Small intestine (tissue), 7 donors: ENCODE measurements around the gene CAMTA2. TPM values are rescaled to one million over a fixed set of nuclear protein-coding genes. Genes with fewer than 3 reads are reported as not detected.

Experiments
- DNase-seq, 2 donors: peaks; one replicate each; pipeline versions ENCODE4 v3.0.0 to v3.0.0-alpha.2; 2013
- FAIRE-seq: peaks from 2 replicates; lab custom pipeline; 2012; peaks lifted over from hg19 to GRCh38; lab: Jason Lieb, UNC
- H3K27ac ChIP-seq, 3 donors: one replicate each; pipeline ENCODE4 v1.5.1; 2013; ENCODE audit warnings: low read length in 2 of 3, mild to moderate bottlenecking in 2 of 3, control low read depth in 1 of 3, inconsistent platforms in 1 of 3, low read depth in 1 of 3, moderate library complexity in 1 of 3
- H3K27me3 ChIP-seq, 3 donors: one replicate each; pipeline ENCODE4 v1.6.1; 2013; ENCODE audit warnings: low read length in 3 of 3, inconsistent platforms in 1 of 3; ENCODE audit not compliant: control insufficient read depth in 3 of 3, insufficient read depth in 3 of 3
- H3K36me3 ChIP-seq, 3 donors: one replicate each; pipeline ENCODE4 v1.6.1; 2013; ENCODE audit warnings: low read length in 3 of 3, inconsistent platforms in 1 of 3, low read depth in 1 of 3, mild to moderate bottlenecking in 1 of 3, moderate library complexity in 1 of 3; ENCODE audit not compliant: control insufficient read depth in 3 of 3, insufficient read depth in 2 of 3
- H3K4me1 ChIP-seq, 3 donors: one replicate each; pipeline ENCODE4 v1.6.1; 2013; ENCODE audit warnings: low read length in 2 of 3, inconsistent platforms in 1 of 3, low read depth in 1 of 3, mild to moderate bottlenecking in 1 of 3, moderate library complexity in 1 of 3; ENCODE audit not compliant: control insufficient read depth in 3 of 3, insufficient read depth in 2 of 3
- H3K4me3 ChIP-seq, 3 donors: one replicate each; pipeline ENCODE4 v1.5.1; 2013; ENCODE audit warnings: low read length in 3 of 3, control low read depth in 1 of 3, inconsistent platforms in 1 of 3, low read depth in 1 of 3, mild to moderate bottlenecking in 1 of 3, moderate library complexity in 1 of 3
- H3K9me3 ChIP-seq, 2 donors: one replicate each; pipeline ENCODE4 v1.6.1; 2013; ENCODE audit warnings: low read depth in 1 of 2, low read length in 1 of 2; ENCODE audit not compliant: control insufficient read depth in 2 of 2, insufficient read depth in 1 of 2
- WGBS, 3 donors: extraction: QIAGEN DNeasy Blood & Tissue Kit; methylation state at CpG; one replicate each; pipeline ENCODE4 v1.1.7; 2013; 5-methylcytosine and 5-hydroxymethylcytosine counted together
- polyA plus RNA-seq, 4 donors: library from polyadenylated mRNA; stranded (reverse) in 3 of 4; unstranded in 1 of 4; fragments of 200-250 nt in 3 of 4; fragments of 120-200 nt in 1 of 4; gene quantifications; one replicate each; pipeline versions ENCODE4 v1.2.1 to v1.2.3, GENCODE V29; 2013
- donor health status: healthy with polysubstance abuse.
- donor health status: control.
- donor health status: control.
- donor health status: Bipolar disorder and iron deficiency.
- donor health status: healthy.

CAMTA2 gene
- polyA plus RNA-seq, 4 donors = 34.1 to 93.7 (median 58.6) TPM

- Histone ChIP-seq H3K4me3 (peak overlapping the region in 1 of 3 donors; percentile 87), H3K27me3 (no peaks in the 10 kb centered on the region), H3K36me3 (peaks cover 0 to 51% (median 24%) of the 10 kb centered on the region in 3 donors), H3K4me1 (peaks cover 4 to 34% (median 17%) of the 10 kb centered on the region in 3 donors), H3K27ac (peak overlapping the region; percentile 37 to 86 (median 86)), H3K9me3 (no peaks in the 10 kb centered on the region)
- WGBS, 3 donors = 17 to 29% (median 18%) methylated on average over 7 of the region's 7 CpGs
- FAIRE-seq (no peak), DNase-seq (peak; percentile 71 to 92)
These were observed 42.1 kb downstream of the CAMTA2 start for GRCh38 chr17:4945176-4945943.

- 43 to 58% (median 48%) methylated on average over 8 of the region's 8 CpGs for WGBS, 3 donors
- Histone ChIP-seq H3K36me3 (peaks cover 0 to 51% (median 24%) of the 10 kb centered on the region in 3 donors), H3K4me3 (peak overlapping the region in 1 of 3 donors; percentile 5), H3K4me1 (peaks cover 4 to 31% (median 17%) of the 10 kb centered on the region in 3 donors), H3K27ac (peak overlapping the region; percentile 37 to 86 (median 86)), H3K9me3 (no peaks in the 10 kb centered on the region), H3K27me3 (no peaks in the 10 kb centered on the region)
- FAIRE-seq (no peak), DNase-seq (no peak)
These were observed 42.8 kb downstream of the CAMTA2 start for GRCh38 chr17:4944554-4945175.

- no peaks in the 10 kb centered on the region for H3K27me3 ChIP-seq
- H3K9me3 ChIP-seq = no peaks in the 10 kb centered on the region
- peak overlapping the region in 2 of 3 donors; percentile 86 for H3K27ac ChIP-seq
- DNase-seq = peak in 1 of 2 donors; percentile 53
- 25 to 70% (median 39%) methylated on average over 3 of the region's 3 CpGs for WGBS, 3 donors
- FAIRE-seq = no peak
- peaks cover 4 to 31% (median 17%) of the 10 kb centered on the region in 3 donors for H3K4me1 ChIP-seq
- H3K36me3 ChIP-seq = peaks cover 0 to 51% (median 24%) of the 10 kb centered on the region in 3 donors
- peak overlapping the region in 1 of 3 donors; percentile 5 for H3K4me3 ChIP-seq
These were observed 43.3 kb downstream of the CAMTA2 start for GRCh38 chr17:4944163-4944553.

- WGBS, 3 donors = 76 to 79% (median 79%) methylated on average over 13 of the region's 13 CpGs
- Histone ChIP-seq H3K4me3 (no peak overlapping the region), H3K27ac (peak overlapping the region in 2 of 3 donors; percentile 4 to 13), H3K4me1 (peaks cover 7 to 43% (median 17%) of the 10 kb centered on the region in 3 donors), H3K9me3 (no peaks in the 10 kb centered on the region), H3K36me3 (peaks cover 0 to 60% (median 24%) of the 10 kb centered on the region in 3 donors), H3K27me3 (no peaks in the 10 kb centered on the region)
- DNase-seq (no peak), FAIRE-seq (no peak)
These were observed 44.5 kb downstream of the CAMTA2 start for GRCh38 chr17:4942760-4943508.

GRCh38 chr17:4941319-4941610 lies 46.2 kb downstream of the CAMTA2 start:
- WGBS, 3 donors = 14 to 39% (median 18%) methylated on average over 4 of the region's 4 CpGs
- Histone ChIP-seq H3K4me1 (peaks cover 7 to 38% (median 15%) of the 10 kb centered on the region in 3 donors), H3K27ac (peak overlapping the region; percentile 87 to 96 (median 93)), H3K36me3 (peaks cover 2 to 68% (median 26%) of the 10 kb centered on the region in 3 donors), H3K27me3 (no peaks in the 10 kb centered on the region), H3K4me3 (peak overlapping the region; percentile 62 to 97 (median 62)), H3K9me3 (no peaks in the 10 kb centered on the region)
- FAIRE-seq = no peak
- no peak for DNase-seq

- H3K27ac ChIP-seq = peak overlapping the region; percentile 87 to 96 (median 93)
- peaks cover 2 to 70% (median 22%) of the 10 kb centered on the region in 3 donors for H3K36me3 ChIP-seq
- H3K4me1 ChIP-seq = peaks cover 7 to 33% (median 11%) of the 10 kb centered on the region in 3 donors
- FAIRE-seq = no peak
- DNase-seq = peak in 1 of 2 donors; percentile 40
- H3K4me3 ChIP-seq = peak overlapping the region; percentile 62 to 97 (median 62)
- no peaks in the 10 kb centered on the region for H3K9me3 ChIP-seq
- 0 to 1% (median 0%) methylated on average over 29 of the region's 29 CpGs for WGBS, 3 donors
- H3K27me3 ChIP-seq = no peaks in the 10 kb centered on the region
These were observed 46.7 kb downstream of the CAMTA2 start for GRCh38 chr17:4940555-4941318.

GRCh38 chr17:4939796-4940554 lies 47.5 kb downstream of the CAMTA2 start, which contains the start of the genes RNF167 and SLC25A11:
TSS of gene RNF167 (plus strand) at chr17:4940268. CDS start at chr17:4940910, 642 bp downstream.
TSS of gene SLC25A11 (minus strand) at chr17:4940046. CDS start at chr17:4939910, 136 bp downstream.
- Histone ChIP-seq H3K36me3 (peaks cover 2 to 70% (median 20%) of the 10 kb centered on the region in 3 donors), H3K9me3 (no peaks in the 10 kb centered on the region), H3K27me3 (no peaks in the 10 kb centered on the region), H3K4me1 (peaks cover 7 to 25% (median 8%) of the 10 kb centered on the region in 3 donors), H3K4me3 (peak within 1 kb of the TSS; percentile 64 to 97 (median 92)), H3K27ac (peak within 1 kb of the TSS; percentile 87 to 96 (median 93))
- FAIRE-seq (no peak), DNase-seq (peak; percentile 99 to 100)
- 0% methylated on average over 64 to 72 of the region's 72 CpGs for whole genome bisulfite sequencing, 3 donors
